Testis (tissue), 2 donors: ENCODE measurements around the gene PPP6R3.

Source experiments
- CTCF ChIP-seq, 3 experiments: fragments of 450-650 bp in 2 of 3; fragments of 200-600 bp in 1 of 3; sonication (generic) in 1 of 3; IDR thresholded peaks; one replicate each; pipeline ENCODE4 v1.5.1; 2016 to 2019; ENCODE audit warnings: antibody characterized with exemption in 3 of 3, mild to moderate bottlenecking in 2 of 3, moderate library complexity in 1 of 3
- POLR2A ChIP-seq: fragments of 450-650 bp; IDR thresholded peaks from one replicate; pipeline ENCODE4 v1.6.1; 2017; ENCODE audit warnings: antibody characterized with exemption, mild to moderate bottlenecking, moderate library complexity

GRCh38 chr11:68663482-68664010, 203.0 kb downstream of the PPP6R3 start:
- TF ChIP-seq CTCF (IDR thresholded peaks at IDR 0.05) (no peak), POLR2A (no peak)
